Stimulated activated naive CD8-positive, alpha-beta T cell treated with anti-CD3 and anti-CD28 coated beads, Interleukin-15, Interleukin-2, amounts not matched to agents 100 ng/mL and 50 ng/mL, for 24 hours (primary cell): ENCODE results near the gene SNX9.

ENCODE experiments used
- H3K27ac Mint-ChIP-seq: one replicate; pipeline ENCODE4 v1.8.0; 2021; ENCODE audit warnings: mild to moderate bottlenecking, mixed read lengths
- H3K27me3 Mint-ChIP-seq: one replicate; pipeline ENCODE4 v1.8.0; 2021; ENCODE audit warnings: mixed read lengths
- H3K36me3 Mint-ChIP-seq: one replicate; pipeline ENCODE4 v1.8.0; 2021; ENCODE audit warnings: low read depth, mixed read lengths
- H3K4me1 Mint-ChIP-seq: one replicate; pipeline ENCODE4 v1.8.0; 2021; ENCODE audit warnings: low read depth, mixed read lengths
- H3K4me3 Mint-ChIP-seq: one replicate; pipeline ENCODE4 v1.8.0; 2021; ENCODE audit warnings: mild to moderate bottlenecking, mixed read lengths
- H3K9me3 Mint-ChIP-seq: one replicate; pipeline ENCODE4 v1.8.0; 2021; ENCODE audit warnings: mixed read lengths

Gene SNX9

DNA sequence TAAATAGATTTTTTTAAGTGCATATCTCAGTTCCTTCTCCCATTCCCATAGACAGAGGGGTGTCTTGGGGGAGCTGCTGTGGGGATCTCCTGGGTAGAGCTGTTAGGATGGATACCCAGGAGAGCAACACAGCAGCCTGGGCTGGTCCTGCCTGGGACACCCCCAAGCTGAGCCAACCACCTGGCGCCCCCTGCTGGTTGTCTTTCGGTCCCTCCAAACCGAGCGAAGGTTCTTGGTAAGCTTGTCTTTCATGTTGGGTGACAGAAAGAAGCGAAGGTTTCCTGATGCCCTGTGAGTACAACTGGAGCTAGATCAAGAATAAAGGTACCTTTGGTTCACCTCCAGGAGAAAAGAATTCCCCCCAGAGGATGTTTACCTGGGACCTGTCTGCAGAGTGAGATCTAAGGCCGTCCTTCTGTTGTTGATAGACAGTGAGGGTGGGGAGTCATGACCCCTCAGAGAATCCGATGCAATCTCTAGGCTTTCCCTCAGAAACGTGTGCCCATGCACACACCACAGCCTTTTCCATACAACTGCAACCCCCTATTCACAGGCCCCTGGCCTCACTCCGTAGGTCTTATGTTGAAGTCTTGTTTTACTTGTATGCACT, 50.8 kb downstream of the SNX9 start:
- H3K27ac Mint-ChIP-seq = peak overlapping the region; percentile 12
- H3K9me3 Mint-ChIP-seq = no peaks in the 10 kb centered on the region
- peaks cover 38% of the 10 kb centered on the region for H3K4me1 Mint-ChIP-seq
- H3K4me3 Mint-ChIP-seq = no peak overlapping the region
- H3K36me3 Mint-ChIP-seq = peaks cover 49% of the 10 kb centered on the region
- H3K27me3 Mint-ChIP-seq = no peaks in the 10 kb centered on the region

GRCh38 chr6:157877149-157877548, 54.1 kb downstream of the SNX9 start:
- H3K36me3 Mint-ChIP-seq = peaks cover 83% of the 10 kb centered on the region

GRCh38 chr6:157877573-157878438, 54.8 kb downstream of the SNX9 start:
- no peaks in the 10 kb centered on the region for H3K9me3 Mint-ChIP-seq
- H3K36me3 Mint-ChIP-seq = peaks cover 85% of the 10 kb centered on the region
- peak overlapping the region; percentile 3 for H3K4me3 Mint-ChIP-seq
- peaks cover 72% of the 10 kb centered on the region for H3K4me1 Mint-ChIP-seq
- no peaks in the 10 kb centered on the region for H3K27me3 Mint-ChIP-seq
- peak overlapping the region; percentile 65 for H3K27ac Mint-ChIP-seq

More at GRCh38 chr6:157877149-157877548, 54.1 kb downstream of the SNX9 start:
- H3K4me3 Mint-ChIP-seq = peak overlapping the region; percentile 3
- no peaks in the 10 kb centered on the region for H3K27me3 Mint-ChIP-seq
- H3K4me1 Mint-ChIP-seq = peaks cover 69% of the 10 kb centered on the region
- no peaks in the 10 kb centered on the region for H3K9me3 Mint-ChIP-seq
- H3K27ac Mint-ChIP-seq = no peak overlapping the region

DNA sequence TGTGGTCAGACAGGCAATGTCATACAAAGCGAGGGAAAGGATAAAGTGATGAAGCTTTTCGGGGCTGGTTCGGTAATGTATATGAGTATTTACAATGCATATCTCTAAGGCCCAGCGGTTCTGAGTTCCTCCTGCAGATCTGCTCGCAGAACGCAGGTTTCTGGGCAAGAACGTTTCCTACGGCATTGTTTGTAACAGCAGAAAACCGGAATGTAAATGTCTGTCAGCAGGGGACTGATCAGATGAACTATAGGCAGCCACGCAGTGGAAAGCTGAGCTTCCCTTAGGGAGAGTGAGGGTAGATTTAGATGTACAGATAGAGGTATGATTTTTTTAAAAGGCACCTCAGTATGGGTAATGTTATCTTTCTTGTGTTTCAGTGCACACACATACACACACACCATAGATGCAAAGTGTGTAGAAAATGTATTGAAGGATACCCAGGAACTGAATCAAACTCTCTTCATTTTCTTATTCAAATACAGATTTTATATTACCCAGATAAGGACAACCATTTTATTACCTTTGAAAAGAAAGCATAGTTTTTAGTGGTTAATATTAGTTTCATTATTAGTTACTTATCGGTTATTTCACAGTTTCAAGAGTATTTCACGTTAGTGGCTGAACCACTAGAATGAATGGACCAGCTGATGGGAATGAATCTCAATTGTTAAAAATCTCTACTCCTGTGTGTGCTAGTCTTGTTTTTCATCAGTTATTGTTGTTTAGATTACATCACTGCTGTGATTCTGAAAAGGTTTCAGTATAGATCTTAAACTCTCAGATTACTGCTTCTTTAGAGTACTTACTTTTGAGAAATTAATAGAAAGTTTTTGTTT, 56.2 kb downstream of the SNX9 start:
- Mint-ChIP-seq H3K4me1 (peaks cover 76% of the 10 kb centered on the region), H3K9me3 (no peaks in the 10 kb centered on the region), H3K4me3 (no peak overlapping the region), H3K36me3 (peaks cover 90% of the 10 kb centered on the region), H3K27ac (no peak overlapping the region), H3K27me3 (no peaks in the 10 kb centered on the region)

GRCh38 chr6:157879873-157880254, 56.8 kb downstream of the SNX9 start:
- Mint-ChIP-seq H3K36me3 (peaks cover 88% of the 10 kb centered on the region), H3K4me1 (peaks cover 83% of the 10 kb centered on the region), H3K4me3 (no peak overlapping the region), H3K9me3 (no peaks in the 10 kb centered on the region), H3K27ac (no peak overlapping the region), H3K27me3 (no peaks in the 10 kb centered on the region)

DNA sequence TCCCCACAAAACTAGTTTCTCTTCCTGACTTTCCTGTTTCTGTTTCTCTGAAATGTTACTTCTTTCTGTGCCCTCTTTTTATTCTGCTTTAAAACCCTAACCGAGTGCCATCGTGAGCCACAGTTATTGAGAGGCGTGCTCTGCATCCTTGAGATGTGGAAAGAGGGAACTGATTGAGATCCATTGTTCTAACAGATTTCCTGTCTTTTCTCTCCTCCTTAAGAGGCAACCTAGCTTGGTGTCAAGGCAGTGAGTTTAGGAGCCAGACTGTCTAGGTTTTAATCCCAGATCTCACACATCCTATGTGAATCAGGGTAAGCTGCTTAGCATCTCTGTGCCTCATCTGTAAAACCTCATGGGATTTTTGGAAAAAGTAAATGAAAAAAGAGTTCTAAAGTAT, 57.5 kb downstream of the SNX9 start:
- Mint-ChIP-seq H3K9me3 (no peaks in the 10 kb centered on the region), H3K4me3 (no peak overlapping the region), H3K4me1 (peaks cover 89% of the 10 kb centered on the region), H3K27me3 (no peaks in the 10 kb centered on the region), H3K36me3 (peaks cover 87% of the 10 kb centered on the region), H3K27ac (no peak overlapping the region)

- H3K36me3 Mint-ChIP-seq = peaks cover 88% of the 10 kb centered on the region
- H3K27me3 Mint-ChIP-seq = no peaks in the 10 kb centered on the region
- H3K9me3 Mint-ChIP-seq = no peaks in the 10 kb centered on the region
- H3K27ac Mint-ChIP-seq = no peak overlapping the region
- H3K4me3 Mint-ChIP-seq = no peak overlapping the region
- H3K4me1 Mint-ChIP-seq = peaks cover 97% of the 10 kb centered on the region
These were observed 58.3 kb downstream of the SNX9 start for GRCh38 chr6:157881342-157881741.

DNA sequence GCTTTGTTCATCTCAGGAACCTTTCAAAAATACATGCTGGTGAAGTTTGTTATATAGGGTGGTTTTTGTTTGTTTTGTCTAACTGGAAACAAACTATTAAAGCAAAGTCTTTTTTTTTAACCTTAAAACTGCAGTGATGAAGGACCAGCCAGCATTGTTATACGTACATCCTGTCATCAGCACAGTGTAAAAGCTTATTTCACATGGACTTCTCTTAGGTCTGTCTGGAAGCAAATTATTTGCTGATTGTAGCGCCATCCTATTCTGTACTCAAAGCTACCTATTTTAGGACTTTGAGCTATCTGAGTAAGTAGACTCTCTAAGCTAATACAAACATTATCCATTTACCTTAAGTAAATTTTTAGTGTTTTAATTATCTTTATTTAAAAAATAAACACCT, 61.7 kb downstream of the SNX9 start:
- peaks cover 83% of the 10 kb centered on the region for H3K4me1 Mint-ChIP-seq
- H3K9me3 Mint-ChIP-seq = no peaks in the 10 kb centered on the region
- H3K27ac Mint-ChIP-seq = peak overlapping the region; percentile 80
- no peaks in the 10 kb centered on the region for H3K27me3 Mint-ChIP-seq
- H3K4me3 Mint-ChIP-seq = no peak overlapping the region
- H3K36me3 Mint-ChIP-seq = peaks cover 89% of the 10 kb centered on the region

- Mint-ChIP-seq H3K27ac (peak overlapping the region; percentile 93), H3K27me3 (no peaks in the 10 kb centered on the region), H3K4me3 (peak overlapping the region; percentile 45), H3K36me3 (peaks cover 89% of the 10 kb centered on the region), H3K4me1 (peaks cover 80% of the 10 kb centered on the region), H3K9me3 (no peaks in the 10 kb centered on the region)
These were observed 62.3 kb downstream of the SNX9 start for GRCh38 chr6:157885211-157885788.

GRCh38 chr6:157885876-157886275, 62.8 kb downstream of the SNX9 start:
- peak overlapping the region; percentile 25 for H3K4me3 Mint-ChIP-seq
- H3K36me3 Mint-ChIP-seq = peaks cover 88% of the 10 kb centered on the region
- H3K9me3 Mint-ChIP-seq = no peaks in the 10 kb centered on the region
- peaks cover 80% of the 10 kb centered on the region for H3K4me1 Mint-ChIP-seq
- no peaks in the 10 kb centered on the region for H3K27me3 Mint-ChIP-seq
- H3K27ac Mint-ChIP-seq = peak overlapping the region; percentile 93

DNA sequence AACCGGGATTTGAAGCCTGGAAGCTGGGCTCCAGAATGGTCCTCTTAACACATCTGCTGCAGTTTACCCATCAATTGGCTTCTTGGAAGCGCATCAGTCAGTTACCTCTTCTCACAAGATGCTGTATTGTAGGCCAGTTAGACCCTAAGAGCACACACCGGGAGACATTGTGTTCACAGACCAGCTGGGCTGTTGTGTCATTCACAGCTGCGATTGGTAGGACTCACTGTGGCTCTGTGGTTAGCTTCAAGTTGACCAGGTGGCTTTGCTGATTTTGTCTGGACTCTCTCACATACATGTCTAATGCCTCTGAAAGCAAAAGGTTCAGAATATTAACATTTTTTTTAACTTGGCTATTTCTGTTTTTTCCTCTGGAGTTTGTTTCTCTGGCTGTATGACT, 64.8 kb downstream of the SNX9 start:
- Mint-ChIP-seq H3K9me3 (no peaks in the 10 kb centered on the region), H3K27me3 (no peaks in the 10 kb centered on the region), H3K4me1 (peaks cover 82% of the 10 kb centered on the region), H3K27ac (no peak overlapping the region), H3K4me3 (no peak overlapping the region), H3K36me3 (peaks cover 86% of the 10 kb centered on the region)

- Mint-ChIP-seq H3K36me3 (peaks cover 81% of the 10 kb centered on the region), H3K4me3 (peak overlapping the region; percentile 36), H3K27ac (peak overlapping the region; percentile 60), H3K9me3 (no peaks in the 10 kb centered on the region), H3K27me3 (no peaks in the 10 kb centered on the region), H3K4me1 (peaks cover 52% of the 10 kb centered on the region)
These were observed 68.7 kb downstream of the SNX9 start for GRCh38 chr6:157891544-157892362.

- H3K9me3 Mint-ChIP-seq = no peaks in the 10 kb centered on the region
- peaks cover 46% of the 10 kb centered on the region for H3K4me1 Mint-ChIP-seq
- H3K27me3 Mint-ChIP-seq = no peaks in the 10 kb centered on the region
- H3K27ac Mint-ChIP-seq = peak overlapping the region; percentile 60
- H3K36me3 Mint-ChIP-seq = peaks cover 80% of the 10 kb centered on the region
- peak overlapping the region; percentile 36 for H3K4me3 Mint-ChIP-seq
These were observed 69.4 kb downstream of the SNX9 start for GRCh38 chr6:157892363-157892877.

GRCh38 chr6:157893238-157893637, 70.2 kb downstream of the SNX9 start:
- H3K27me3 Mint-ChIP-seq = no peaks in the 10 kb centered on the region
- H3K4me1 Mint-ChIP-seq = peaks cover 40% of the 10 kb centered on the region
- no peak overlapping the region for H3K27ac Mint-ChIP-seq
- no peaks in the 10 kb centered on the region for H3K9me3 Mint-ChIP-seq
- no peak overlapping the region for H3K4me3 Mint-ChIP-seq
- peaks cover 80% of the 10 kb centered on the region for H3K36me3 Mint-ChIP-seq
